Activated CD8-positive, alpha-beta T cell treated with anti-CD3 and anti-CD28 coated beads for 36 hours (primary cell): Measurements from ENCODE around the gene MPZL2. TPM values are rescaled to one million over a fixed set of nuclear protein-coding genes. Genes with fewer than 3 reads are reported as not detected.
A peak's percentile ranks its signal among the peaks of the same experiment; 100 is the strongest.

Experiments
- ATAC-seq: fragments of 200-7000 bp; cut with Tn5 transposase; one replicate; pipeline ENCODE4 v1.10.0; 2021; ENCODE audit warnings: mild to moderate bottlenecking, moderate library complexity
- CTCF ChIA-PET: fragments of 350-600 bp; sonication (Branson Sonifier 250); formaldehyde crosslinking; loops from one replicate; lab custom pipeline; 2021; ENCODE audit warnings: antibody characterized with exemption; lab: Charles Lee
- POLR2A ChIA-PET: fragments of 350-600 bp; sonication (Branson Sonifier 250); formaldehyde crosslinking; loops from one replicate; lab custom pipeline; 2021; ENCODE audit warnings: antibody characterized with exemption; lab: Charles Lee
- DNase-seq: peaks from one replicate; pipeline ENCODE4 v3.0.0-alpha.2; 2020
- H3K27ac Mint-ChIP-seq: one replicate; pipeline ENCODE4 v1.8.0; 2021; ENCODE audit warnings: mild to moderate bottlenecking, mixed read lengths
- H3K27me3 Mint-ChIP-seq: one replicate; pipeline ENCODE4 v1.8.0; 2021; ENCODE audit warnings: mixed read lengths
- H3K36me3 Mint-ChIP-seq: one replicate; pipeline ENCODE4 v1.8.0; 2021; ENCODE audit warnings: low read depth, mixed read lengths
- H3K4me1 Mint-ChIP-seq: one replicate; pipeline ENCODE4 v1.8.0; 2021; ENCODE audit warnings: low read depth, mixed read lengths
- H3K4me3 Mint-ChIP-seq: one replicate; pipeline ENCODE4 v1.8.0; 2021; ENCODE audit warnings: mild to moderate bottlenecking, moderate library complexity, mixed read lengths
- H3K9me3 Mint-ChIP-seq: one replicate; pipeline ENCODE4 v1.8.0; 2021; ENCODE audit warnings: mixed read lengths
- CTCF ChIP-seq: fragments of 200-600 bp; IDR thresholded peaks from one replicate; pipeline ENCODE4 v1.8.0; 2022; ENCODE audit warnings: antibody characterized with exemption, mild to moderate bottlenecking
- intact Hi-C: fragments of 100-400 bp; cut with micrococcal nuclease; formaldehyde crosslinking; loops from one replicate; pipeline ENCODE4 v1.10.0; 2022
- total RNA-seq, 2 experiments: library from RNA; stranded (reverse); gene quantifications; one replicate each; pipeline ENCODE4 v1.2.3, GENCODE V29; 2021

The MPZL2 gene
- total RNA-seq, 2 experiments from 2014 or later: 26.2 to 31.0 TPM

- intact Hi-C loops: no loop called here
- ChIA-PET POLR2A (interaction anchor here (1.0 to 19.8 kb wide), 5 partner anchors 6 to 104 kb away, joined by 3 to 364 read pairs (median 182); partner anchors contain the start of gene JAML), CTCF (interaction anchor here (1.2 to 3.0 kb wide), 3 partner anchors 8 to 52 kb away, joined by 3 to 23 read pairs (median 13); no protein-coding TSS in a partner anchor)
- ATAC-seq (no peak), DNase-seq (no peak)
- Mint-ChIP-seq H3K27me3 (no peaks in the 10 kb centered on the region), H3K4me3 (peak overlapping the region; percentile 3), H3K4me1 (peaks cover 89% of the 10 kb centered on the region), H3K36me3 (peaks cover 82% of the 10 kb centered on the region), H3K27ac (peak overlapping the region; percentile 100), H3K9me3 (no peaks in the 10 kb centered on the region)
- TF ChIP-seq CTCF: no peak
Measured at GRCh38 chr11:118210323-118210722, 53.8 kb downstream of the MPZL2 start.

GRCh38 chr11:118209033-118209432 is 55.1 kb downstream of the MPZL2 start:
- ChIA-PET CTCF (interaction anchor here (0.6 to 1.9 kb wide), 6 partner anchors 11 to 118 kb away, joined by 3 to 9 read pairs (median 3); no protein-coding TSS in a partner anchor), POLR2A (interaction anchor here (0.7 to 19.8 kb wide), 12 partner anchors 8 to 166 kb away, joined by 3 to 364 read pairs (median 5); partner anchors contain the start of gene JAML)
- no peak overlapping the region for H3K4me3 Mint-ChIP-seq
- no peak for TF ChIP-seq CTCF
- H3K4me1 Mint-ChIP-seq: peaks cover 82% of the 10 kb centered on the region
- peak overlapping the region; percentile 92 for H3K27ac Mint-ChIP-seq
- ATAC-seq: no peak
- intact Hi-C loops: no loop called here
- peak; percentile 38 for DNase-seq
- H3K9me3 Mint-ChIP-seq: no peaks in the 10 kb centered on the region
- no peaks in the 10 kb centered on the region for H3K27me3 Mint-ChIP-seq
- H3K36me3 Mint-ChIP-seq: peaks cover 69% of the 10 kb centered on the region

GRCh38 chr11:118207079-118207478 is 57.0 kb downstream of the MPZL2 start:
- ChIA-PET CTCF (interaction anchor here (0.8 to 2.5 kb wide), 3 partner anchors 9 kb away, joined by 3 to 9 read pairs (median 8); no protein-coding TSS in a partner anchor), POLR2A (interaction anchor here (0.6 to 11.2 kb wide), 9 partner anchors 10 to 70 kb away, joined by 3 to 326 read pairs (median 5); partner anchors contain the start of gene JAML)
- Mint-ChIP-seq H3K27me3 (no peaks in the 10 kb centered on the region), H3K4me1 (peaks cover 62% of the 10 kb centered on the region), H3K9me3 (no peaks in the 10 kb centered on the region), H3K27ac (no peak overlapping the region), H3K36me3 (peaks cover 50% of the 10 kb centered on the region), H3K4me3 (peak overlapping the region; percentile 24)
- DNase-seq (no peak), ATAC-seq (no peak)
- TF ChIP-seq CTCF: no peak
- intact Hi-C loops: no loop called here

- H3K27me3 Mint-ChIP-seq: no peaks in the 10 kb centered on the region
- ChIA-PET CTCF (interaction anchor here (0.8 to 2.5 kb wide), 3 partner anchors 8 to 35 kb away, joined by 3 to 8 read pairs (median 6); no protein-coding TSS in a partner anchor), POLR2A (interaction anchor here (0.6 to 5.9 kb wide), 6 partner anchors 12 to 76 kb away, joined by 3 to 326 read pairs (median 4); partner anchors contain the start of gene JAML)
- intact Hi-C loops: no loop called here
- H3K27ac Mint-ChIP-seq: no peak overlapping the region
- peaks cover 45% of the 10 kb centered on the region for H3K36me3 Mint-ChIP-seq
- H3K4me3 Mint-ChIP-seq: peak overlapping the region; percentile 24
- DNase-seq: no peak
- H3K4me1 Mint-ChIP-seq: peaks cover 56% of the 10 kb centered on the region
- ATAC-seq: no peak
- H3K9me3 Mint-ChIP-seq: no peaks in the 10 kb centered on the region
- TF ChIP-seq CTCF: no peak
Measured at GRCh38 chr11:118206391-118207031, 57.6 kb downstream of the MPZL2 start.
